Astrocyte (in vitro differentiated cells and primary cell): ENCODE data around the gene KLHL26. TPM values are rescaled to one million over a fixed set of nuclear protein-coding genes. Genes with fewer than 3 reads are reported as not detected.
A peak's percentile ranks its signal among the peaks of the same experiment; 100 is the strongest.

ENCODE experiments used
- DNase-seq: peaks from one replicate; pipeline ENCODE4 v3.0.0-alpha.2; 2010; ENCODE audit warnings: low read depth
- FAIRE-seq: peaks from 2 replicates; lab custom pipeline; 2011; peaks lifted over from hg19 to GRCh38; lab: Jason Lieb, UNC
- H2AFZ ChIP-seq: 2 replicates; pipeline ENCODE4 v1.6.0; 2012; ENCODE audit warnings: low read depth, low read length, inconsistent platforms
- H3K27ac ChIP-seq: 2 replicates; pipeline ENCODE4 v1.5.1; 2011; ENCODE audit warnings: low read depth, low read length, inconsistent platforms
- H3K27me3 ChIP-seq: 2 replicates; pipeline ENCODE4 v1.6.0; 2011; ENCODE audit warnings: low read length, inconsistent platforms; ENCODE audit not compliant: insufficient read depth
- H3K36me3 ChIP-seq: 2 replicates; pipeline ENCODE4 v1.5.1; 2011; ENCODE audit warnings: low read length, inconsistent platforms; ENCODE audit not compliant: insufficient read depth
- H3K4me1 ChIP-seq: 2 replicates; pipeline ENCODE4 v1.5.1; 2011; ENCODE audit warnings: low read length, inconsistent platforms; ENCODE audit not compliant: insufficient read depth
- H3K4me2 ChIP-seq: 2 replicates; pipeline ENCODE4 v1.6.0; 2012; ENCODE audit warnings: low read length, inconsistent platforms
- H3K4me3 ChIP-seq: 2 replicates; pipeline ENCODE4 v1.5.1; 2011; ENCODE audit warnings: low read depth, mild to moderate bottlenecking, low read length, inconsistent platforms; ENCODE audit not compliant: insufficient read depth
- H3K79me2 ChIP-seq: 2 replicates; pipeline ENCODE4 v1.6.0; 2012; ENCODE audit warnings: mild to moderate bottlenecking, low read length, inconsistent platforms; ENCODE audit not compliant: insufficient read depth
- H3K9ac ChIP-seq: 2 replicates; pipeline ENCODE4 v1.6.0; 2012; ENCODE audit warnings: mild to moderate bottlenecking, low read length, inconsistent platforms
- H3K9me3 ChIP-seq: 2 replicates; pipeline ENCODE4 v1.5.1; 2012; ENCODE audit warnings: low read depth, mild to moderate bottlenecking, low read length, inconsistent platforms; ENCODE audit not compliant: insufficient read depth
- H4K20me1 ChIP-seq: 2 replicates; pipeline ENCODE4 v1.6.0; 2012; ENCODE audit warnings: low read length, inconsistent platforms; ENCODE audit not compliant: insufficient read depth
- H3K27ac Mint-ChIP-seq: one replicate; pipeline ENCODE4 v1.8.0; 2021; ENCODE audit warnings: mild to moderate bottlenecking, mixed read lengths; ENCODE audit not compliant: unreplicated experiment
- H3K27me3 Mint-ChIP-seq: one replicate; pipeline ENCODE4 v1.8.0; 2021; ENCODE audit warnings: low read depth, mixed read lengths; ENCODE audit not compliant: unreplicated experiment
- H3K36me3 Mint-ChIP-seq: one replicate; pipeline ENCODE4 v1.8.0; 2021; ENCODE audit warnings: low read depth, mixed read lengths; ENCODE audit not compliant: unreplicated experiment
- H3K4me1 Mint-ChIP-seq: one replicate; pipeline ENCODE4 v1.8.0; 2021; ENCODE audit warnings: low read depth, mixed read lengths; ENCODE audit not compliant: unreplicated experiment
- H3K4me3 Mint-ChIP-seq: one replicate; pipeline ENCODE4 v1.8.0; 2021; ENCODE audit warnings: mild to moderate bottlenecking, moderate library complexity, mixed read lengths; ENCODE audit not compliant: unreplicated experiment
- H3K9me3 Mint-ChIP-seq: one replicate; pipeline ENCODE4 v1.8.0; 2021; ENCODE audit warnings: mild to moderate bottlenecking, mixed read lengths; ENCODE audit not compliant: unreplicated experiment
- CTCF ChIP-seq: IDR thresholded peaks from 2 replicates; pipeline ENCODE4 v1.5.1; 2011; ENCODE audit warnings: low read depth, mild to moderate bottlenecking, inconsistent platforms, low read length, moderate library complexity; ENCODE audit not compliant: insufficient read depth
- EZH2 ChIP-seq: IDR thresholded peaks from 2 replicates; pipeline ENCODE4 v1.6.1; 2012; ENCODE audit warnings: mild to moderate bottlenecking, low read length, inconsistent platforms; ENCODE audit not compliant: insufficient read depth
- total RNA-seq: library from RNA; stranded (reverse); gene quantifications from 2 replicates; pipeline ENCODE4 v1.2.1, GENCODE V29; 2021

The KLHL26 gene
- total RNA-seq, 1 donor from 2014 or later: 4.4 TPM

- Histone ChIP-seq H3K4me3 (peak overlapping the region; percentile 66), H3K4me1 (peaks cover 10% of the 10 kb centered on the region), H2AFZ (no peak overlapping the region), H3K9ac (peak overlapping the region; percentile 68), H3K79me2 (peaks cover 41% of the 10 kb centered on the region), H3K4me2 (peak overlapping the region; percentile 88), H3K27ac (no peak overlapping the region), H3K36me3 (no peaks in the 10 kb centered on the region), H4K20me1 (peaks cover 40% of the 10 kb centered on the region), H3K27me3 (no peaks in the 10 kb centered on the region), H3K9me3 (no peaks in the 10 kb centered on the region)
- DNase-seq (no peak), FAIRE-seq (no peak)
- Mint-ChIP-seq H3K4me1 (peaks cover 6% of the 10 kb centered on the region), H3K27ac (no peak overlapping the region), H3K4me3 (peak overlapping the region; percentile 80), H3K9me3 (no peaks in the 10 kb centered on the region), H3K36me3 (peaks cover 3% of the 10 kb centered on the region), H3K27me3 (no peaks in the 10 kb centered on the region)
- TF ChIP-seq EZH2: no peak
These were observed 47.3 kb downstream of the KLHL26 start for GRCh38 chr19:18683958-18684641.

GRCh38 chr19:18684642-18684993 lies 47.8 kb downstream of the KLHL26 start:
- FAIRE-seq: no peak
- H3K4me1 ChIP-seq: peaks cover 10% of the 10 kb centered on the region
- no peak for TF ChIP-seq EZH2
- no peak for TF ChIP-seq CTCF
- Mint-ChIP-seq H3K9me3 (no peaks in the 10 kb centered on the region), H3K36me3 (peaks cover 3% of the 10 kb centered on the region), H3K27ac (no peak overlapping the region), H3K4me1 (peaks cover 6% of the 10 kb centered on the region), H3K27me3 (no peaks in the 10 kb centered on the region), H3K4me3 (peak overlapping the region; percentile 80)
- H3K4me3 ChIP-seq: no peak overlapping the region
- H2AFZ ChIP-seq: no peak overlapping the region
- no peaks in the 10 kb centered on the region for H3K36me3 ChIP-seq
- H3K27me3 ChIP-seq: no peaks in the 10 kb centered on the region
- H4K20me1 ChIP-seq: peaks cover 43% of the 10 kb centered on the region
- H3K4me2 ChIP-seq: peak overlapping the region; percentile 88
- no peaks in the 10 kb centered on the region for H3K9me3 ChIP-seq
- no peak for DNase-seq
- H3K27ac ChIP-seq: no peak overlapping the region
- peak overlapping the region; percentile 68 for H3K9ac ChIP-seq
- H3K79me2 ChIP-seq: peaks cover 43% of the 10 kb centered on the region

- Mint-ChIP-seq H3K4me3 (peak overlapping the region; percentile 28), H3K4me1 (peaks cover 6% of the 10 kb centered on the region), H3K27ac (no peak overlapping the region), H3K9me3 (no peaks in the 10 kb centered on the region), H3K27me3 (no peaks in the 10 kb centered on the region), H3K36me3 (peaks cover 3% of the 10 kb centered on the region)
- TF ChIP-seq CTCF: no peak
- TF ChIP-seq EZH2: no peak
- H3K4me2 ChIP-seq: no peak overlapping the region
- H3K9me3 ChIP-seq: no peaks in the 10 kb centered on the region
- H4K20me1 ChIP-seq: peaks cover 52% of the 10 kb centered on the region
- no peak overlapping the region for H2AFZ ChIP-seq
- no peak for FAIRE-seq
- H3K36me3 ChIP-seq: no peaks in the 10 kb centered on the region
- no peak overlapping the region for H3K9ac ChIP-seq
- H3K79me2 ChIP-seq: peaks cover 52% of the 10 kb centered on the region
- H3K27ac ChIP-seq: no peak overlapping the region
- no peaks in the 10 kb centered on the region for H3K27me3 ChIP-seq
- DNase-seq: no peak
- no peak overlapping the region for H3K4me3 ChIP-seq
- H3K4me1 ChIP-seq: peaks cover 10% of the 10 kb centered on the region
These were observed 48.9 kb downstream of the KLHL26 start for GRCh38 chr19:18685597-18686190.
